ENCODE measurements around the gene AMER2.
A peak's percentile ranks its signal among the peaks of the same experiment; 100 is the strongest.

The AMER2 gene

GRCh38 chr13:25171517-25172302, at the start of gene AMER2:
Gene AMER2 (minus strand): TSS chr13:25172288. CDS start chr13:25171619, 669 bp downstream.
- Mint-ChIP-seq H3K27me3 (peaks cover 81% of the 10 kb centered on the region), H3K4me3 (peak within 1 kb of the TSS; percentile 7), H3K9me3 (no peaks in the 10 kb centered on the region), H3K4me1 (peaks cover 11% of the 10 kb centered on the region), H3K36me3 (peaks cover 2% of the 10 kb centered on the region), H3K27ac (peak within 1 kb of the TSS; percentile 45)
- DNase-seq, result peak; percentile 28
- CTCF ChIA-PET, result no interaction called here

GRCh38 chr13:25218019-25218418, 45.9 kb upstream of the AMER2 start:
- no peak for DNase-seq
- Mint-ChIP-seq H3K27me3 (peaks cover 22% of the 10 kb centered on the region), H3K27ac (no peak overlapping the region), H3K4me1 (peaks cover 2% of the 10 kb centered on the region), H3K9me3 (no peaks in the 10 kb centered on the region), H3K36me3 (no peaks in the 10 kb centered on the region), H3K4me3 (no peak overlapping the region)
- CTCF ChIA-PET, result no interaction called here

GRCh38 chr13:25217023-25217885, 45.2 kb upstream of the AMER2 start:
- CTCF ChIA-PET, result no interaction called here
- no peaks in the 10 kb centered on the region for H3K9me3 Mint-ChIP-seq
- H3K27ac Mint-ChIP-seq, result no peak overlapping the region
- no peak for DNase-seq
- no peaks in the 10 kb centered on the region for H3K36me3 Mint-ChIP-seq
- H3K4me1 Mint-ChIP-seq, result peaks cover 2% of the 10 kb centered on the region
- no peak overlapping the region for H3K4me3 Mint-ChIP-seq
- H3K27me3 Mint-ChIP-seq, result peaks cover 22% of the 10 kb centered on the region

GRCh38 chr13:25215253-25215575, 43.1 kb upstream of the AMER2 start:
- H3K36me3 Mint-ChIP-seq, result no peaks in the 10 kb centered on the region
- DNase-seq, result no peak
- peaks cover 2% of the 10 kb centered on the region for H3K4me1 Mint-ChIP-seq
- H3K27ac Mint-ChIP-seq, result no peak overlapping the region
- H3K9me3 Mint-ChIP-seq, result no peaks in the 10 kb centered on the region
- CTCF ChIA-PET, result interaction anchor here (0.7 kb wide), 1 partner anchor 460 kb away, joined by 4 read pairs; no protein-coding TSS in a partner anchor
- H3K4me3 Mint-ChIP-seq, result no peak overlapping the region
- H3K27me3 Mint-ChIP-seq, result peaks cover 17% of the 10 kb centered on the region

GRCh38 chr13:25214491-25215252, 42.6 kb upstream of the AMER2 start:
- Mint-ChIP-seq H3K9me3 (no peaks in the 10 kb centered on the region), H3K27ac (no peak overlapping the region), H3K27me3 (peaks cover 12% of the 10 kb centered on the region), H3K4me3 (no peak overlapping the region), H3K36me3 (no peaks in the 10 kb centered on the region), H3K4me1 (no peaks in the 10 kb centered on the region)
- CTCF ChIA-PET, result no interaction called here
- no peak for DNase-seq

GRCh38 chr13:25213715-25214114, 41.6 kb upstream of the AMER2 start:
- Mint-ChIP-seq H3K27me3 (peaks cover 6% of the 10 kb centered on the region), H3K9me3 (no peaks in the 10 kb centered on the region), H3K27ac (no peak overlapping the region), H3K4me1 (no peaks in the 10 kb centered on the region), H3K4me3 (no peak overlapping the region), H3K36me3 (no peaks in the 10 kb centered on the region)
- no peak for DNase-seq
- CTCF ChIA-PET, result no interaction called here

- Mint-ChIP-seq H3K4me3 (no peak overlapping the region), H3K27ac (no peak overlapping the region), H3K36me3 (no peaks in the 10 kb centered on the region), H3K27me3 (peaks cover 8% of the 10 kb centered on the region), H3K9me3 (no peaks in the 10 kb centered on the region), H3K4me1 (no peaks in the 10 kb centered on the region)
- CTCF ChIA-PET, result no interaction called here
- no peak for DNase-seq
These were observed 38.9 kb upstream of the AMER2 start for GRCh38 chr13:25210842-25211569.

GRCh38 chr13:25207291-25207810, 35.3 kb upstream of the AMER2 start:
- no peak for DNase-seq
- Mint-ChIP-seq H3K27me3 (peaks cover 12% of the 10 kb centered on the region), H3K4me1 (no peaks in the 10 kb centered on the region), H3K9me3 (no peaks in the 10 kb centered on the region), H3K27ac (no peak overlapping the region), H3K36me3 (no peaks in the 10 kb centered on the region), H3K4me3 (no peak overlapping the region)
- CTCF ChIA-PET, result no interaction called here

GRCh38 chr13:25204863-25205262, 32.8 kb upstream of the AMER2 start:
- CTCF ChIA-PET, result no interaction called here
- Mint-ChIP-seq H3K9me3 (no peaks in the 10 kb centered on the region), H3K27ac (peak overlapping the region; percentile 6), H3K4me3 (no peak overlapping the region), H3K4me1 (no peaks in the 10 kb centered on the region), H3K27me3 (peaks cover 12% of the 10 kb centered on the region), H3K36me3 (no peaks in the 10 kb centered on the region)
- no peak for DNase-seq

- H3K27me3 Mint-ChIP-seq, result peaks cover 15% of the 10 kb centered on the region
- no peak overlapping the region for H3K27ac Mint-ChIP-seq
- no peak overlapping the region for H3K4me3 Mint-ChIP-seq
- H3K36me3 Mint-ChIP-seq, result no peaks in the 10 kb centered on the region
- no peaks in the 10 kb centered on the region for H3K9me3 Mint-ChIP-seq
- no peaks in the 10 kb centered on the region for H3K4me1 Mint-ChIP-seq
- CTCF ChIA-PET, result no interaction called here
- no peak for DNase-seq
These were observed 31.1 kb upstream of the AMER2 start for GRCh38 chr13:25203127-25203740.

GRCh38 chr13:25200783-25201182, 28.7 kb upstream of the AMER2 start:
- CTCF ChIA-PET, result no interaction called here
- Mint-ChIP-seq H3K4me3 (no peak overlapping the region), H3K36me3 (no peaks in the 10 kb centered on the region), H3K9me3 (no peaks in the 10 kb centered on the region), H3K4me1 (no peaks in the 10 kb centered on the region), H3K27me3 (peaks cover 28% of the 10 kb centered on the region), H3K27ac (no peak overlapping the region)
- no peak for DNase-seq

GRCh38 chr13:25198647-25199046, 26.6 kb upstream of the AMER2 start:
- Mint-ChIP-seq H3K4me1 (no peaks in the 10 kb centered on the region), H3K9me3 (no peaks in the 10 kb centered on the region), H3K4me3 (no peak overlapping the region), H3K36me3 (no peaks in the 10 kb centered on the region), H3K27ac (no peak overlapping the region), H3K27me3 (peaks cover 33% of the 10 kb centered on the region)
- DNase-seq, result no peak
- CTCF ChIA-PET, result no interaction called here

- H3K27me3 Mint-ChIP-seq, result peaks cover 41% of the 10 kb centered on the region
- H3K27ac Mint-ChIP-seq, result no peak overlapping the region
- no peaks in the 10 kb centered on the region for H3K9me3 Mint-ChIP-seq
- no peak overlapping the region for H3K4me3 Mint-ChIP-seq
- CTCF ChIA-PET, result interaction anchor here (0.8 kb wide), 1 partner anchor 9 kb away, joined by 3 read pairs; no protein-coding TSS in a partner anchor
- no peaks in the 10 kb centered on the region for H3K36me3 Mint-ChIP-seq
- H3K4me1 Mint-ChIP-seq, result no peaks in the 10 kb centered on the region
- DNase-seq, result no peak
These were observed 24.9 kb upstream of the AMER2 start for GRCh38 chr13:25196971-25197370.

Measured in activated naive CD4-positive, alpha-beta T cell treated with anti-CD3 and anti-CD28 coated beads, Interleukin-2, amount 10 ng/mL, durations not matched to agents 7 days and 5 days (primary cell).